ENCODE results near the gene PRR19.
A peak's percentile ranks its signal among the peaks of the same experiment; 100 is the strongest.

PRR19 gene

GRCh38 chr19:42283188-42284065 is 18.5 kb upstream of the PRR19 start:
- peak overlapping the region in 3 of 5 donors; percentile 72 to 77 (median 73) for H3K9ac ChIP-seq (ENCODE audit: low read length in 5 of 5)
- peaks cover 21 to 71% (median 61%) of the 10 kb centered on the region in 5 donors for H3K4me1 ChIP-seq (ENCODE audit: control insufficient read depth in 5 of 5, insufficient read depth in 5 of 5, low read length in 5 of 5)
- H3K27me3 ChIP-seq (ENCODE audit: control insufficient read depth in 5 of 5, insufficient read depth in 4 of 5, low read length in 5 of 5) = no peaks in the 10 kb centered on the region
- H3K4me3 ChIP-seq (ENCODE audit: low read depth in 1 of 5, low read length in 5 of 5) = peak overlapping the region; percentile 62 to 85 (median 71)
- H3K36me3 ChIP-seq (ENCODE audit: control insufficient read depth in 5 of 5, insufficient read depth in 5 of 5, low read length in 5 of 5) = peaks cover 0 to 18% (median 15%) of the 10 kb centered on the region in 5 donors
- peak overlapping the region; percentile 90 for H3K27ac ChIP-seq (ENCODE audit: low read depth, low read length)
- H3K9me3 ChIP-seq (ENCODE audit: control insufficient read depth in 5 of 5, low read length in 5 of 5) = no peaks in the 10 kb centered on the region

GRCh38 chr19:42284066-42284501 is 17.8 kb upstream of the PRR19 start:
- peaks cover 21 to 64% (median 55%) of the 10 kb centered on the region in 5 donors for H3K4me1 ChIP-seq (ENCODE audit: control insufficient read depth in 5 of 5, insufficient read depth in 5 of 5, low read length in 5 of 5)
- peak overlapping the region in 3 of 5 donors; percentile 32 to 56 (median 38) for H3K4me3 ChIP-seq (ENCODE audit: low read depth in 1 of 5, low read length in 5 of 5)
- H3K9ac ChIP-seq (ENCODE audit: low read length in 5 of 5) = peak overlapping the region in 1 of 5 donors; percentile 24
- peaks cover 0 to 24% (median 22%) of the 10 kb centered on the region in 5 donors for H3K36me3 ChIP-seq (ENCODE audit: control insufficient read depth in 5 of 5, insufficient read depth in 5 of 5, low read length in 5 of 5)
- H3K27ac ChIP-seq (ENCODE audit: low read depth, low read length) = no peak overlapping the region
- no peaks in the 10 kb centered on the region for H3K9me3 ChIP-seq (ENCODE audit: control insufficient read depth in 5 of 5, low read length in 5 of 5)
- no peaks in the 10 kb centered on the region for H3K27me3 ChIP-seq (ENCODE audit: control insufficient read depth in 5 of 5, insufficient read depth in 4 of 5, low read length in 5 of 5)

DNA sequence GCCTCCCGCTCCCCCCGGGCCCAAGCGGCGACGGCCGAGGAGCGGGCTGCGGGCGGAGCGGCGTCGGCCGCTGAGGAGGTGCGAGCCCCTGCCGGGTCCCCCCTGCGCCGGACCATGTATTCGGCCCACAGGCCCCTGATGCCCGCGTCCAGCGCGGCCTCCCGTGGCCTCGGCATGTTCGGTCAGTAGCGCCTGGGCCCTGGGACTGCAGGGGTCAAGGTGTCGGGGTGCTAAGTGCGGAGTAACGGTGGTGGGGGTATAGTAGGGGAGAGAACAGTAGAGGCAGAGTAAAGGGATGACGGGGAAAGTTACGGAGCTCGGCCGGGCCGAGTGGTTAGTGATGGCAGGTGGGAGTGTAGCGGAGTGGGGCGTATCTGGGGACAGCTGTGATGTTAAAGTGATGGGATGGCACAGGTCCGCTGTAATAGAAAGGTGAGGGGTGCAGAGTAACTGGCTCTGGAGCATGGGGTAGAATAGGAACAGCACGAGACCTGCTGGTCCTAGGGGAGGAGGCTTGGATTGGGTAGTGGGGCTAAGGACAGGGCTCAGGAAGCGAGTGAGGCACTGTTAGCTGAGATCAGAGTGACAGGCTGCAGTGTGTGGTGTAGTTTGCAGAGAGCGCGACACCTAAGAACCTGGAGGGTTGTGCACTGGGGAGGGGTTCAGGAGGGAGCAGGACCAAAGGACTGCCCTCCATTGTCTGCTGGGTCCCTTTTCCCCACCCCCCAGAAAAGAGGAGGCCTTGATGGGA is 17.2 kb upstream of the PRR19 start:
- H3K36me3 ChIP-seq (ENCODE audit: control insufficient read depth in 5 of 5, insufficient read depth in 5 of 5, low read length in 5 of 5) = peaks cover 0 to 31% (median 29%) of the 10 kb centered on the region in 5 donors
- H3K4me3 ChIP-seq (ENCODE audit: low read depth in 1 of 5, low read length in 5 of 5) = peak overlapping the region; percentile 69 to 80 (median 73)
- H3K27ac ChIP-seq (ENCODE audit: low read depth, low read length) = peak overlapping the region; percentile 57
- peak overlapping the region in 4 of 5 donors; percentile 64 to 81 (median 72) for H3K9ac ChIP-seq (ENCODE audit: low read length in 5 of 5)
- H3K9me3 ChIP-seq (ENCODE audit: control insufficient read depth in 5 of 5, low read length in 5 of 5) = no peaks in the 10 kb centered on the region
- peaks cover 15 to 57% (median 49%) of the 10 kb centered on the region in 5 donors for H3K4me1 ChIP-seq (ENCODE audit: control insufficient read depth in 5 of 5, insufficient read depth in 5 of 5, low read length in 5 of 5)
- no peaks in the 10 kb centered on the region for H3K27me3 ChIP-seq (ENCODE audit: control insufficient read depth in 5 of 5, insufficient read depth in 4 of 5, low read length in 5 of 5)

DNA sequence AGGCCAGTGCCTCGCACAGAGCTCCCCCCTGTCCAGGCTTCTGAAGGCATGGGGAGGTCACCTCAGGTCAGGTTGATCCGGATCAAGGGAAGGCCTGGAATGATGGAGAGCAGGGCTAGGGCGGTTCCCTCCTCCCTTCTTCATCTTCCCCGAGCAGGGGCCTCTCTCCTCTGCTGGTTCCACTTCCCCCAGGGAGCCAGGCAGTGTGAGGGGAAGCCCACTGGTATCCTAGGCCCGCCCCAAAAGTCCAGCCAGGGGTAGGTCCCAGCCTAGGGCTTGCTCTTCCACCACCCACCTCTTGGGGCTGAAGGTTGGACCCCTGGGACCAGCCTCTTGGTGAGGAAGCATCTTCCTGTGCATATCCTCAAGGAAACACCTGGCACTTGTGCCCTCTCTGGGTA is 16.4 kb upstream of the PRR19 start:
- H3K27me3 ChIP-seq (ENCODE audit: control insufficient read depth in 5 of 5, insufficient read depth in 4 of 5, low read length in 5 of 5) = no peaks in the 10 kb centered on the region
- H3K27ac ChIP-seq (ENCODE audit: low read depth, low read length) = peak overlapping the region; percentile 57
- H3K9me3 ChIP-seq (ENCODE audit: control insufficient read depth in 5 of 5, low read length in 5 of 5) = no peaks in the 10 kb centered on the region
- H3K9ac ChIP-seq (ENCODE audit: low read length in 5 of 5) = peak overlapping the region in 3 of 5 donors; percentile 69 to 81 (median 74)
- peak overlapping the region in 4 of 5 donors; percentile 69 to 80 (median 71) for H3K4me3 ChIP-seq (ENCODE audit: low read depth in 1 of 5, low read length in 5 of 5)
- peaks cover 0 to 39% (median 36%) of the 10 kb centered on the region in 5 donors for H3K36me3 ChIP-seq (ENCODE audit: control insufficient read depth in 5 of 5, insufficient read depth in 5 of 5, low read length in 5 of 5)
- peaks cover 15 to 50% (median 48%) of the 10 kb centered on the region in 5 donors for H3K4me1 ChIP-seq (ENCODE audit: control insufficient read depth in 5 of 5, insufficient read depth in 5 of 5, low read length in 5 of 5)

DNA sequence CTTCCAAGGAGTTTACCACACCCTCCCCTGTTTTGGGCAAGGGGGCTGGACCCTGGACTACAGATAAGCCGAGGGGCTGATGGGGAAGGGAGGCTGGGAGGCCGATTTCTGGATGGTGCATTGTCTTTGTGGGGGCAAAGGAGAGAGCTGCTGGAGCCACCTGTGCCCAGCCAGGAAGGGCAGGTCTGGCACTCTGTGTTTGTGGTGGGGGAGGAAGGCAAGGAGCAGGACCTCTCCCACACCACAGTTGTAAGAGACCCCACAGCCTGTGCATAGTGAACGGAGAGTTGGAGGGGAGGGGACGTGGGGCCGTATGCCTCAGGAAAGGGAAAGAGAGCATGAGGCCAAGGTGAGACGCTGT is 16.0 kb upstream of the PRR19 start:
- H3K4me1 ChIP-seq (ENCODE audit: control insufficient read depth in 5 of 5, insufficient read depth in 5 of 5, low read length in 5 of 5) = peaks cover 15 to 48% (median 48%) of the 10 kb centered on the region in 5 donors
- H3K9me3 ChIP-seq (ENCODE audit: control insufficient read depth in 5 of 5, low read length in 5 of 5) = no peaks in the 10 kb centered on the region
- no peaks in the 10 kb centered on the region for H3K27me3 ChIP-seq (ENCODE audit: control insufficient read depth in 5 of 5, insufficient read depth in 4 of 5, low read length in 5 of 5)
- H3K27ac ChIP-seq (ENCODE audit: low read depth, low read length) = peak overlapping the region; percentile 37
- peak overlapping the region in 4 of 5 donors; percentile 53 to 73 (median 69) for H3K4me3 ChIP-seq (ENCODE audit: low read depth in 1 of 5, low read length in 5 of 5)
- peak overlapping the region in 3 of 5 donors; percentile 19 to 69 (median 25) for H3K9ac ChIP-seq (ENCODE audit: low read length in 5 of 5)
- H3K36me3 ChIP-seq (ENCODE audit: control insufficient read depth in 5 of 5, insufficient read depth in 5 of 5, low read length in 5 of 5) = peaks cover 0 to 43% (median 41%) of the 10 kb centered on the region in 5 donors

GRCh38 chr19:42286349-42287016 is 15.4 kb upstream of the PRR19 start:
- H3K4me3 ChIP-seq (ENCODE audit: low read depth in 1 of 5, low read length in 5 of 5) = peak overlapping the region in 3 of 5 donors; percentile 69 to 73 (median 69)
- H3K27me3 ChIP-seq (ENCODE audit: control insufficient read depth in 5 of 5, insufficient read depth in 4 of 5, low read length in 5 of 5) = no peaks in the 10 kb centered on the region
- H3K36me3 ChIP-seq (ENCODE audit: control insufficient read depth in 5 of 5, insufficient read depth in 5 of 5, low read length in 5 of 5) = peaks cover 0 to 48% (median 46%) of the 10 kb centered on the region in 5 donors
- no peaks in the 10 kb centered on the region for H3K9me3 ChIP-seq (ENCODE audit: control insufficient read depth in 5 of 5, low read length in 5 of 5)
- H3K4me1 ChIP-seq (ENCODE audit: control insufficient read depth in 5 of 5, insufficient read depth in 5 of 5, low read length in 5 of 5) = peaks cover 15 to 43% (median 43%) of the 10 kb centered on the region in 5 donors
- H3K9ac ChIP-seq (ENCODE audit: low read length in 5 of 5) = peak overlapping the region in 2 of 5 donors; percentile 19 to 25
- peak overlapping the region; percentile 37 for H3K27ac ChIP-seq (ENCODE audit: low read depth, low read length)

DNA sequence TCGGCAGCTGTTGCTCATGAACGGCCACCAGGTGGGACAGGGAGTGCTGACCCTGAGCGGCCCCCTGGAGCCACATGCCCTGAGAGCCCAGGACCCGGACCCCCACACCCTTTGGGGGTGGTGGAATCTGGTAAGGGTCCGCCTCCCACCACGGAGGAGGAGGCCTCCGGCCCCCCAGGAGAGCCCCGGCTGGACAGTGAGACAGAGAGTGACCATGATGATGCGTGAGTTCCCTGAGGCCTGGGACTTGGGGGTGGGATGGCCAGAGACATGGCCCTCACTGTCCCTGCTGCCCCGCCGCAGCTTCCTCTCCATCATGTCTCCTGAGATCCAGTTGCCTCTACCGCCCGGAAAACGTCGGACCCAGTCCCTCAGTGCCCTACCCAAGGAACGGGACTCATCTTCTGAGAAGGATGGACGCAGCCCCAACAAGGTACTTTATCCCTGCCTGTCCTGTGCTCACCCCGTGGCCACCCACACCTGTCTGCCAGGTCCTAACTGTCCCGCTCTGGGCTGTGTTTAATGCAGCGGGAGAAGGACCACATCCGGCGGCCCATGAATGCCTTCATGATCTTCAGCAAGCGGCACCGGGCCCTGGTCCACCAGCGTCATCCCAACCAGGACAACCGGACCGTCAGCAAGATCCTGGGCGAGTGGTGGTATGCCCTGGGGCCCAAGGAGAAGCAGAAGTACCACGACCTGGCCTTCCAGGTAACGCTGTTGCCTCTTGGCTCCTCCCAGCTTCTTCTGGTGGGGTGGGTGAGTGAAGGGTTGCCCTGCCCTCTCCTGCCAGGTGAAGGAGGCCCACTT is 14.7 kb upstream of the PRR19 start:
- Histone ChIP-seq H3K27me3 (ENCODE audit: control insufficient read depth in 5 of 5, insufficient read depth in 4 of 5, low read length in 5 of 5) (no peaks in the 10 kb centered on the region), H3K27ac (ENCODE audit: low read depth, low read length) (no peak overlapping the region), H3K9ac (ENCODE audit: low read length in 5 of 5) (no peak overlapping the region), H3K4me1 (ENCODE audit: control insufficient read depth in 5 of 5, insufficient read depth in 5 of 5, low read length in 5 of 5) (peaks cover 15 to 36% (median 35%) of the 10 kb centered on the region in 5 donors), H3K36me3 (ENCODE audit: control insufficient read depth in 5 of 5, insufficient read depth in 5 of 5, low read length in 5 of 5) (peaks cover 0 to 56% (median 53%) of the 10 kb centered on the region in 5 donors), H3K9me3 (ENCODE audit: control insufficient read depth in 5 of 5, low read length in 5 of 5) (no peaks in the 10 kb centered on the region), H3K4me3 (ENCODE audit: low read depth in 1 of 5, low read length in 5 of 5) (no peak overlapping the region)

- peaks cover 15 to 31% (median 31%) of the 10 kb centered on the region in 5 donors for H3K4me1 ChIP-seq (ENCODE audit: control insufficient read depth in 5 of 5, insufficient read depth in 5 of 5, low read length in 5 of 5)
- no peak overlapping the region for H3K4me3 ChIP-seq (ENCODE audit: low read depth in 1 of 5, low read length in 5 of 5)
- H3K9me3 ChIP-seq (ENCODE audit: control insufficient read depth in 5 of 5, low read length in 5 of 5) = no peaks in the 10 kb centered on the region
- no peaks in the 10 kb centered on the region for H3K27me3 ChIP-seq (ENCODE audit: control insufficient read depth in 5 of 5, insufficient read depth in 4 of 5, low read length in 5 of 5)
- H3K9ac ChIP-seq (ENCODE audit: low read length in 5 of 5) = no peak overlapping the region
- peaks cover 0 to 61% (median 59%) of the 10 kb centered on the region in 5 donors for H3K36me3 ChIP-seq (ENCODE audit: control insufficient read depth in 5 of 5, insufficient read depth in 5 of 5, low read length in 5 of 5)
- no peak overlapping the region for H3K27ac ChIP-seq (ENCODE audit: low read depth, low read length)
Observed at GRCh38 chr19:42287827-42288107, 14.2 kb upstream of the PRR19 start.

DNA sequence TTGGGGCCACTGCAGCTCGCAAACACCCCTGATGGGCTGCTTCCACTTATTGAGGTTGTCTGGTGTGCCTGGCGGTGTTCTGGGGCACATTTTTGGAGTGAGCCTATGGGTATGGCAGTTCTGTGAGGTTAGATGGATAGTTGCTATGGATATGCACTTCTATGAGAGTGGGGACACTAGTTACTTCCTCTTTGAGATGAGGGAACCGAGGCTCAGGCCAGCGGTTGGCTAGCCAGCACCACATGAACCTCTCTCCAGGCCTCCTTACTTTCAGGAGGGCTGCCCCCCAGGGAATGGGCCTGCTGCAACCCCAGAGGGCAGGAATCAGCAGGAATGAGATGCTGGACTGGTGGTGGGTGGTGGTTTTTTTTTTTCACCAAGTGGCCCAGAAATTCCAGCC is 13.5 kb upstream of the PRR19 start:
- H3K4me3 ChIP-seq (ENCODE audit: low read depth in 1 of 5, low read length in 5 of 5) = no peak overlapping the region
- H3K9me3 ChIP-seq (ENCODE audit: control insufficient read depth in 5 of 5, low read length in 5 of 5) = no peaks in the 10 kb centered on the region
- peaks cover 11 to 25% (median 25%) of the 10 kb centered on the region in 5 donors for H3K4me1 ChIP-seq (ENCODE audit: control insufficient read depth in 5 of 5, insufficient read depth in 5 of 5, low read length in 5 of 5)
- H3K36me3 ChIP-seq (ENCODE audit: control insufficient read depth in 5 of 5, insufficient read depth in 5 of 5, low read length in 5 of 5) = peaks cover 0 to 67% (median 65%) of the 10 kb centered on the region in 5 donors
- no peak overlapping the region for H3K9ac ChIP-seq (ENCODE audit: low read length in 5 of 5)
- H3K27me3 ChIP-seq (ENCODE audit: control insufficient read depth in 5 of 5, insufficient read depth in 4 of 5, low read length in 5 of 5) = no peaks in the 10 kb centered on the region
- no peak overlapping the region for H3K27ac ChIP-seq (ENCODE audit: low read depth, low read length)

All from subcutaneous abdominal adipose tissue (tissue), 5 donors.